Aorta (tissue), 5 donors: ENCODE measurements around the gene PDCD7. TPM values are rescaled to one million over a fixed set of nuclear protein-coding genes. Genes with fewer than 3 reads are reported as not detected.
"Not testable (repeated sequence)": the region's sequence is repeated elsewhere in the genome, so short reads cannot be mapped to it uniquely, and the experiment has no call there.

Source experiments
- ATAC-seq: fragments of 200-7000 bp; cut with Tn5 transposase; one replicate; pipeline ENCODE4 v1.9.1; 2022; ENCODE audit warnings: moderate library complexity; ENCODE audit not compliant: low FRiP score
- DNase-seq, 2 donors: peaks; one replicate each; pipeline ENCODE4 v3.0.0-alpha.2; 2020
- H3K27ac ChIP-seq, 2 donors: one replicate each; pipeline ENCODE4 v1.5.1; 2013; ENCODE audit warnings: low read length in 2 of 2, mild to moderate bottlenecking in 2 of 2, moderate library complexity in 2 of 2, control low read depth in 1 of 2, inconsistent platforms in 1 of 2, low read depth in 1 of 2
- H3K27me3 ChIP-seq, 2 donors: one replicate each; pipeline ENCODE4 v1.6.1; 2013; ENCODE audit warnings: control low read depth in 1 of 2, low read length in 1 of 2, mild to moderate bottlenecking in 1 of 2, moderate library complexity in 1 of 2; ENCODE audit not compliant: insufficient read depth in 2 of 2, control insufficient read depth in 1 of 2
- H3K36me3 ChIP-seq, 2 donors: one replicate each; pipeline ENCODE4 v1.6.1; 2013; ENCODE audit warnings: control low read depth in 1 of 2, low read length in 1 of 2, mild to moderate bottlenecking in 1 of 2; ENCODE audit not compliant: insufficient read depth in 2 of 2, control insufficient read depth in 1 of 2
- H3K4me1 ChIP-seq, 2 donors: one replicate each; pipeline ENCODE4 v1.6.1; 2013; ENCODE audit warnings: low read length in 2 of 2, control low read depth in 1 of 2, mild to moderate bottlenecking in 1 of 2, moderate library complexity in 1 of 2; ENCODE audit not compliant: insufficient read depth in 2 of 2, control insufficient read depth in 1 of 2
- H3K4me3 ChIP-seq, 2 donors: one replicate each; pipeline ENCODE4 v1.5.1; 2013; ENCODE audit warnings: low read length in 2 of 2, control low read depth in 1 of 2, mild to moderate bottlenecking in 1 of 2
- H3K9me3 ChIP-seq: one replicate; pipeline ENCODE4 v1.6.1; 2013; ENCODE audit warnings: mild to moderate bottlenecking, low read length; ENCODE audit not compliant: control insufficient read depth
- WGBS, 2 donors: extraction: QIAGEN DNeasy Blood & Tissue Kit; methylation state at CpG; one replicate each; pipeline ENCODE4 v1.1.7; 2013; 5-methylcytosine and 5-hydroxymethylcytosine counted together
- intact Hi-C, 2 donors: fragments of 100-400 bp; cut with DNase I; formaldehyde crosslinking; loops; one replicate each; pipeline versions ENCODE4 v1.14.2 to v1.15.0; 2022
- polyA plus RNA-seq, 2 donors: library from polyadenylated mRNA; stranded (reverse); fragments of 200-250 nt; gene quantifications; one replicate each; pipeline ENCODE4 v1.2.3, GENCODE V29; 2013
- total RNA-seq, 2 donors: library from RNA; stranded (reverse); fragmentation: NEBNext Ultra II Directional; extraction: Animal tissue kit (Norgen Biotek cat#: 25700); gene quantifications; one replicate each; pipeline ENCODE4 v1.2.1, GENCODE V29; 2021
- donor health status: healthy with polysubstance abuse.
- donor health status: Bipolar disorder and iron deficiency.
- donor health status: DM: no; HTN: no; CAD: no.
- donor health status: DM: no; HTN: no; CAD: no.
- donor health status: DM: yes; HTN: yes; CAD: no.

PDCD7 gene
- total and polyA plus RNA-seq, 4 donors = 11.1 to 34.0 (median 16.0) TPM

DNA sequence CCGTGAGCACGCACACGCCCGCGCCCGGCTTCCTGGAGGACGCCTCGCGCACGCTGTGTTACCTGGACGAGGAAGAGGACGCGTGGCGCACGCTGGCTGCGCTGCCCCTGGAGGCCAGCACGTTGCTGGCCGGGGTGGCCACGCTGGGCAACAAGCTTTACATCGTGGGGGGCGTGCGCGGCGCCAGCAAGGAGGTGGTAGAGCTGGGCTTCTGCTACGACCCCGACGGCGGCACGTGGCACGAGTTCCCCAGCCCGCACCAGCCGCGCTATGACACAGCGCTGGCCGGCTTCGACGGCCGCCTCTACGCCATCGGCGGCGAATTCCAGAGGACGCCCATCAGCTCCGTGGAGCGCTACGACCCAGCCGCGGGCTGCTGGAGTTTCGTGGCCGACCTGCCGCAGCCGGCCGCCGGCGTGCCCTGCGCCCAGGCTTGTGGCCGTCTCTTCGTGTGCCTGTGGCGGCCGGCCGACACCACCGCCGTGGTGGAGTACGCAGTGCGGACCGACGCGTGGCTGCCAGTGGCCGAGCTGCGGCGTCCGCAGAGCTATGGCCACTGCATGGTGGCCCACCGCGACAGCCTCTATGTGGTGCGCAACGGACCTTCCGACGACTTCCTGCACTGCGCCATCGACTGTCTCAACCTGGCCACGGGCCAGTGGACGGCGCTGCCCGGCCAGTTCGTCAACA is 56.2 kb downstream of the PDCD7 start:
- no peak overlapping the region for H3K27ac ChIP-seq
- 56 to 63% methylated on average over 85 of the region's 85 CpGs for WGBS, 2 donors
- peak; percentile 33 for ATAC-seq

DNA sequence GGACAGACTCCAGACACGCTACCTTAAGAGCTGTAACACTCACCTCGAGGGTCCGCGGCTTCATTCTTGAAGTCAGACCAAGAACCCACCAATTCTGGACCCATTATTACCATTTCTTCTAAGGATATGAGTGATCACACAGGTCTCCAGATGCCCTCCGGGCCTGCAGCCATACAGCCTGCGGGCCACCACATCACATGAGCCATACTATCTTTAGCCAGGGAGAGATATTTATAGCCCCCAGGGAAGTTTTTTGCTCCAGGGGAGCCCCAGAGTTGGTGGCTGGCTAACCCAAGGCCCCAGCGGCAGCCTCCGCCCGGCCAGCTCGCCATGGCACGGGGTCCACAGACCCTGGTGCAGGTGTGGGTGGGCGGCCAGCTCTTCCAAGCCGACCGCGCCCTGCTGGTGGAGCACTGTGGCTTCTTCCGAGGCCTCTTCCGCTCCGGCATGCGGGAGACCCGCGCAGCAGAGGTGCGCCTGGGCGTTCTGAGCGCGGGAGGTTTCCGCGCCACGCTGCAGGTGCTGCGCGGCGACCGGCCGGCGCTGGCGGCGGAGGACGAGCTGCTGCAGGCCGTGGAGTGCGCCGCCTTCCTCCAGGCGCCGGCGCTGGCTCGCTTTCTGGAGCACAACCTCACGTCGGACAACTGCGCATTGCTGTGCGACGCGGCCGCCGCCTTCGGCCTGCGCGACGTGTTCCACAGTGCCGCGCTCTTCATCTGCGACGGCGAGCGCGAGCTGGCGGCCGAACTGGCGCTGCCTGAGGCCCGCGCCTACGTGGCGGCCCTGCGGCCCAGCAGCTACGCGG is 56.9 kb downstream of the PDCD7 start, which contains the start of gene KBTBD13:
TSS of gene KBTBD13 (plus strand) at position 261 of the 805 bp plus-strand sequence. CDS start at position 331, 70 bp downstream.
- Histone ChIP-seq H3K27ac (peak within 1 kb of the TSS in 1 of 2 donors; percentile 46), H3K27me3 (no peaks in the 10 kb centered on the region), H3K9me3 (no peaks in the 10 kb centered on the region), H3K4me3 (no peak within 1 kb of the TSS), H3K36me3 (no peaks in the 10 kb centered on the region), H3K4me1 (no peaks in the 10 kb centered on the region)
- 63 to 68% methylated on average over 72 to 73 of the region's 73 CpGs for WGBS, 2 donors
- DNase-seq = no peak
- intact Hi-C loops = no loop called here
- peak; percentile 59 for ATAC-seq

More for the DNA sequence above, 56.2 kb downstream of the PDCD7 start:
- Histone ChIP-seq H3K36me3 (no peaks in the 10 kb centered on the region), H3K4me1 (no peaks in the 10 kb centered on the region), H3K27me3 (no peaks in the 10 kb centered on the region), H3K4me3 (no peak overlapping the region), H3K9me3 (no peaks in the 10 kb centered on the region)
- intact Hi-C loops = no loop called here
- no peak for DNase-seq

- peak overlapping the region in 1 of 2 donors; percentile 46 for H3K27ac ChIP-seq
- H3K4me1 ChIP-seq, ATAC-seq, H3K36me3 ChIP-seq, DNase-seq, H3K27me3 ChIP-seq, H3K4me3 ChIP-seq, H3K9me3 ChIP-seq, intact Hi-C loops: not testable (repeated sequence)
- 26 to 32% methylated on average over 12 of the region's 12 CpGs for WGBS, 2 donors
Measured at GRCh38 chr15:65075607-65076395, 57.8 kb downstream of the PDCD7 start.

DNA sequence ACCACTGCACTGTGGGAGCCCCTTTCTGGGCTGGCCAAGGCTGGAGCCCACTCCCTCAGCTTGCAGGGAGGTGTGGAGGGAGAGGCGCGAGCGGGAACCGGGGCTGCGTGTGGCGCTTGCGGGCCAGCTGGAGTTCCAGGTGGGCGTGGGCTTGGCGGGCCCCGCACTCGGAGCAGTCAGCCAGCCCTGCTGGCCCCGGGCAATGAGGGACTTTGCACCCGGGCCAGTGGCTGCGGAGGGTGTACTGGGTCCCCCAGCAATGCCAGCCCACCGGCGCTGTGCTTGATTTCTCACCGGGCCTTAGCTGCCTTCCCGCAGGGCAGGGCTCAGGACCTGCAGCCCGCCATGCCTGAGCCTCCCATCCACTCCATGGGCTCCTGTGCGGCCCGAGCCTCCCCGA is 58.7 kb downstream of the PDCD7 start:
- H3K36me3 ChIP-seq, H3K4me3 ChIP-seq, intact Hi-C loops, ATAC-seq, DNase-seq, H3K27me3 ChIP-seq, H3K27ac ChIP-seq, H3K4me1 ChIP-seq, H3K9me3 ChIP-seq: not testable (repeated sequence)
- 95 to 96% methylated on average over 10 to 20 of the region's 22 CpGs for WGBS, 2 donors

DNA sequence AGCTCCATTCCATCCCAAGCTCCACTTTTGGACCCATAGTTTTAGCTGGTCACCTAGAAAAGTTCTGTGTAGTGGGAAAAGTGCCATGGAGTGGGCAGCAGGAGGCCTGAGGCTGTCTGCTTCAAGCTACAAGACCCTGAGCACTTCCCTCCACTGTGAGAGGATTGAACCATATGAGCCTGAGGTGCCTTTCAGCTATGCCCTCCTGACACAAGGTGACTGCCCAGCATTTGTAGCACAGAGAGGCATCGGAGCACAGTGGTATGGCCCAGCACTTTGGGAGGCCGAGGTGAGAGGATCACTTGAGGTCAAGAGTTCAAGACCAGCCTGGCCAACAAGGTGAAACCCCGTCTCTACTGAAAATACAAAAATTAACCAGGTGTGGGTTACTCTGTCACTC is 61.0 kb downstream of the PDCD7 start:
- no peaks in the 10 kb centered on the region for H3K4me1 ChIP-seq
- ATAC-seq = no peak
- no peaks in the 10 kb centered on the region for H3K27me3 ChIP-seq
- no peak overlapping the region for H3K4me3 ChIP-seq
- H3K27ac ChIP-seq = peak overlapping the region in 1 of 2 donors; percentile 100
- no peaks in the 10 kb centered on the region for H3K36me3 ChIP-seq
- 90 to 94% methylated on average over 3 of the region's 3 CpGs for WGBS, 2 donors
- H3K9me3 ChIP-seq = no peaks in the 10 kb centered on the region
- peak in 1 of 2 donors; percentile 9 for DNase-seq
- intact Hi-C loops = no loop called here

DNA sequence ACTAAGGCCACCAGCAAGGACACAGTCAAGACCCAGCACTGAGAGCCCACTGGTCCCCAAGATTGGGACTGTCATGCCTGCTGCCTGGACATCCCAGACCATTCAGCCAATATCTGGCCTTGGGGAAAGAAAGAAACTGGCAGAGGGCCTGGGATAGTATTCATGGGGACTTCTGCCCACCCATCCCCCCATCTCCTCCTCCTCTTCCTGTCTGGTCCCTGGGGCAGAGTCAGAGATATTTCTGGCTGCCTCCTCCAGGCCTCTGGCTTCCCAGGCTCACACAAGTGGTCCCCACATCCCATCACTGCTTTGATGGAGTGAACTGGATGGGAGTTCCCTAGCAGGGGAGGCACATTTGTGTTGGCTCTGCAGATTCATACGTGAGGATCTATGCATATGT is 61.6 kb downstream of the PDCD7 start:
- H3K4me1 ChIP-seq = no peaks in the 10 kb centered on the region
- H3K27me3 ChIP-seq = no peaks in the 10 kb centered on the region
- no peaks in the 10 kb centered on the region for H3K9me3 ChIP-seq
- H3K4me3 ChIP-seq = no peak overlapping the region
- H3K27ac ChIP-seq = peak overlapping the region; percentile 63 to 100
- ATAC-seq = no peak
- DNase-seq = peak in 1 of 2 donors; percentile 30
- intact Hi-C loops = no loop called here
- 5 to 6% methylated on average over 1 of the region's 1 CpG for WGBS, 2 donors
- no peaks in the 10 kb centered on the region for H3K36me3 ChIP-seq

DNA sequence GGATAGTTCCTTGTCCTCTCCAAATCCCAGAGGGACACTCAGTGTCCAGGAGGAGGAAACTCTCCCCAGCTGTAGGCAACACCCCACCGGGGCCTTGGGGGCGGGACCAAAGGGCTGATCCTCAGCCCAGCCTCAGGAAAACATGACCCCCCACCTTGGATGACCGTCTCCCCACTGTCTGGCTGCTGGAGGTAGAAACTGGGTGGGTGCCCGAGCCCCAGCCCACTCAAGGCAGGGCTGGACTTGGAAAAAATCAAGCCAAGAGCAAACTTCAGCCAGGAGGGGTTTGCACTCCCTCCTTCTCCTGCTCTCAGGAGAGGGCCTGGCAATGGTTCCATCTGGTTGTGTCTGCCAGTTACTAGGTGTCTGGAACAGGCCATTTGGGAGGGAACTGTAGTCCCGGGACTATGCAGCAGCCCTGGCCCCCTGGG is 62.2 kb downstream of the PDCD7 start:
- intact Hi-C loops = no loop called here
- H3K27me3 ChIP-seq = no peaks in the 10 kb centered on the region
- no peaks in the 10 kb centered on the region for H3K4me1 ChIP-seq
- peak; percentile 79 to 85 for DNase-seq
- no peaks in the 10 kb centered on the region for H3K36me3 ChIP-seq
- H3K9me3 ChIP-seq = no peaks in the 10 kb centered on the region
- peak overlapping the region; percentile 63 to 100 for H3K27ac ChIP-seq
- ATAC-seq = peak; percentile 41
- WGBS, 2 donors = 3 to 5% methylated on average over 5 of the region's 5 CpGs
- no peak overlapping the region for H3K4me3 ChIP-seq

DNA sequence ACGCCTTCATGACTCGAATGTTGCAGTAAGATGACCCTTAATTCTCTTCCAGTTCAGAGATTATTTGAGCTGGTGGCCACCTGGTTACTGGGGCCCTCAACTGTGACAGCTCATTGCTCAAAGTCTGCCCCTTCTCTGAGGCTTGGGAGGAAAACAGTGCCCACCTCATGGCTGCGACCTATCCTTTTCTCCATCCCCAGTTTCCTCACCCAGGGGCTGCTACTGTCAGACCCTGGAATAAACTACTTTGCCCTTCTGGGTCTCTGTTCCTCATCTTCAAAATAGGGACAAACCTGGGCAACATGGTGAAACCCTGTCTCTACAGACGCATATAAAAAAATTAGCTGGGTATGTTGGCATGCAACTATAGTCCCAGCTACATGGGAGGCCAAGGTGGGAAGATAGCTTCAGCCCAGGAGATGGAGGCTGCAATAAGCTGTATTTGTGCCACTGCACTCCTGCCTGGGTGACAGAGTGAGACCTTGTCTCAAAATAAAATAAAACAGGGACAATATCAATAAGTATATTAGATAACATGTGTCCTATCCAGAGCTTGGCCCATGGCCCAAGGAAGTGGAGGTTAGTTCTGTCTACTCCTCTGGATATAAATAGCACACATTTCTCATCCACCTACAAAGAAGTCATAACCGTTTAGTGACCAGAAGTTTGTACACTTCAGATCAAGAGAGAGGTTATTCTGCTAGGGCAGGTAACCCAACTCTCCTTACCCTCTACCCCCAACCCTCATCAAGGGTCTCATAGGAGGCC is 63.6 kb downstream of the PDCD7 start:
- Histone ChIP-seq H3K9me3 (no peaks in the 10 kb centered on the region), H3K27ac (peak overlapping the region in 1 of 2 donors; percentile 100), H3K36me3 (no peaks in the 10 kb centered on the region), H3K4me3 (no peak overlapping the region), H3K4me1 (peaks cover 2 to 3% of the 10 kb centered on the region in 2 donors), H3K27me3 (no peaks in the 10 kb centered on the region)
- intact Hi-C loops = no loop called here
- WGBS, 2 donors = 61 to 62% methylated on average over 5 of the region's 5 CpGs
- peak in 1 of 2 donors; percentile 36 for DNase-seq
- ATAC-seq = no peak
